Activated CD4-positive, alpha-beta memory T cell treated with anti-CD3 and anti-CD28 coated beads for 36 hours (primary cell): ENCODE data around the gene ENOX1. TPM values are rescaled to one million over a fixed set of nuclear protein-coding genes. Genes with fewer than 3 reads are reported as not detected.

Source experiments
- CTCF ChIA-PET: fragments of 350-600 bp; sonication (Branson Sonifier 250); formaldehyde crosslinking; loops from one replicate; lab custom pipeline; 2021; ENCODE audit warnings: antibody characterized with exemption, inconsistent platforms; lab: Charles Lee
- POLR2A ChIA-PET: fragments of 350-600 bp; sonication (Branson Sonifier 250); formaldehyde crosslinking; loops from one replicate; lab custom pipeline; 2021; ENCODE audit warnings: antibody characterized with exemption; lab: Charles Lee
- DNase-seq: peaks from one replicate; pipeline ENCODE4 v3.0.0-alpha.2; 2020
- H3K27ac Mint-ChIP-seq: one replicate; pipeline ENCODE4 v1.8.0; 2021; ENCODE audit warnings: mixed read lengths
- H3K27me3 Mint-ChIP-seq: one replicate; pipeline ENCODE4 v1.8.0; 2021; ENCODE audit warnings: mixed read lengths
- H3K36me3 Mint-ChIP-seq: one replicate; pipeline ENCODE4 v1.8.0; 2021; ENCODE audit warnings: mixed read lengths
- H3K4me1 Mint-ChIP-seq: one replicate; pipeline ENCODE4 v1.8.0; 2021; ENCODE audit warnings: low read depth, mixed read lengths
- H3K4me3 Mint-ChIP-seq: one replicate; pipeline ENCODE4 v1.8.0; 2021; ENCODE audit warnings: mild to moderate bottlenecking, mixed read lengths
- H3K9me3 Mint-ChIP-seq: one replicate; pipeline ENCODE4 v1.8.0; 2021; ENCODE audit warnings: mixed read lengths
- intact Hi-C: fragments of 100-400 bp; cut with micrococcal nuclease; formaldehyde crosslinking; loops from one replicate; pipeline ENCODE4 v1.15.1; 2023
- total RNA-seq, 2 experiments: library from RNA; stranded (reverse); gene quantifications; one replicate each; pipeline ENCODE4 v1.2.3, GENCODE V29; 2021

ENOX1 gene
- total RNA-seq, 2 experiments from 2014 or later, result 0.44 to 0.45 TPM

- Mint-ChIP-seq H3K27me3 (peaks cover 1% of the 10 kb centered on the region), H3K4me1 (no peaks in the 10 kb centered on the region), H3K27ac (no peak overlapping the region), H3K36me3 (no peaks in the 10 kb centered on the region), H3K9me3 (no peaks in the 10 kb centered on the region), H3K4me3 (no peak overlapping the region)
- ChIA-PET CTCF (no interaction called here), POLR2A (no interaction called here)
- intact Hi-C loops, result no loop called here
- no peak for DNase-seq
These were observed 519.7 kb downstream of the ENOX1 start for GRCh38 chr13:43266936-43267615.

DNA sequence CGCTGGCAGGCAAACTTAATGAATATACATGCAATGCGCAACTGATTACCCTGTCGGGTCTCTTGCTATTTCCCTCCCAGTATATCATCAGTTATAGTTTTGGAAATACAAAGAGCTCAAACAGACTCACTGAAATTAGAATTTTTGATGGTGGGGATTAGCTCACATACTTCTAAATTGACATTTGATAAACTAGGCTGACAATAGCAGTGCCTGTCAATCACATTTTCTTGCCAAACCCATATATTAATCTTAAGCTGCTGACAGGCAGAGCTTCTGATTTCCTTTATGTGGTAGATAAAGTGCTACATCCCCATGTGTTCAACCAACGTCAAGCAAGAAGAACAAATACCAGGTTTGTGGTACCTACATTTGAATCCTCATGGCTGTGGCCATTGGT is 521.7 kb downstream of the ENOX1 start:
- no peaks in the 10 kb centered on the region for H3K4me1 Mint-ChIP-seq
- no peak overlapping the region for H3K4me3 Mint-ChIP-seq
- no peaks in the 10 kb centered on the region for H3K9me3 Mint-ChIP-seq
- ChIA-PET CTCF (no interaction called here), POLR2A (no interaction called here)
- peaks cover 1% of the 10 kb centered on the region for H3K27me3 Mint-ChIP-seq
- intact Hi-C loops, result no loop called here
- H3K36me3 Mint-ChIP-seq, result no peaks in the 10 kb centered on the region
- no peak for DNase-seq
- H3K27ac Mint-ChIP-seq, result no peak overlapping the region

GRCh38 chr13:43264458-43264857 is 522.3 kb downstream of the ENOX1 start:
- Mint-ChIP-seq H3K9me3 (no peaks in the 10 kb centered on the region), H3K36me3 (no peaks in the 10 kb centered on the region), H3K27me3 (peaks cover 1% of the 10 kb centered on the region), H3K27ac (no peak overlapping the region), H3K4me3 (no peak overlapping the region), H3K4me1 (no peaks in the 10 kb centered on the region)
- CTCF ChIA-PET, result no interaction called here
- DNase-seq, result no peak
- intact Hi-C loops, result no loop called here
- POLR2A ChIA-PET, result no interaction called here

DNA sequence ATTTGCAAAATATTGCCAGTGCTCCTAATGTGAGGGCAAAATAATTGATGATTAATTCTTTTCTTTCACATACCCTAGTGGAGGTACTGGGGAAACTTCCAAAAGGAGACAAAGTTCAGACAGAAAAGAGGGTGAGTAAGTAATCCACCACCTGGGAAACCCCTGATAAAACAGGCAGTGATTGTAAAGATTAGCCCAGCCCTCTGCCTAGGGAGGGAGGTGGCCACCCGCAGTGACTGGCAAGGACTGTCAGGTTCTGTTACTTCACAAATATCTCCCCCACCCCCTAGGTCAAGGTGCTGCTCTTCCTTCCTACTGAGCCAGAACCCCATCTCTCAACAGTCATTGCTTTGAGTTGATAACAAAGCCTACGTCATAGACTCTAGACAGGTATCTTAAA is 523.7 kb downstream of the ENOX1 start:
- no peak for DNase-seq
- Mint-ChIP-seq H3K4me3 (no peak overlapping the region), H3K4me1 (no peaks in the 10 kb centered on the region), H3K27me3 (peaks cover 1% of the 10 kb centered on the region), H3K9me3 (no peaks in the 10 kb centered on the region), H3K36me3 (no peaks in the 10 kb centered on the region), H3K27ac (no peak overlapping the region)
- POLR2A ChIA-PET, result no interaction called here
- intact Hi-C loops, result no loop called here
- CTCF ChIA-PET, result no interaction called here

DNA sequence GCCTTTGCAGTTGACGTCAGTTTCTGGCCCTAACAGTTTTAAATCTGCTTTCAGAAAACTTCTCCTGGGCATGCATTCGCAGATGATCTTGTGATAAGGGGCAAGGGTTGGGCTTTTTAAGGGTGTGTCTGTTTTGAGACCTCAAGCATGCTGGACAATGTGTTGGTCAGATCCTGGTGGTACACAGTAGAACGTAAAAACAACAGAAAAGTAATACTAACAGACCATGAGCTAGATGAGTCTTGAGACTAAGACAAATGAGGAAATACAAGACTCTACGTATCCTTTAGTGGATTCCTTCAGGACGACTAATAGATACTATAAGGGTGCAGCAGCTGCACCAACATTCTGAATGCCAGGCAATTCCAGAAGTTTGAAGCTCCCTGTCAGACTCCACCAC is 525.8 kb downstream of the ENOX1 start:
- Mint-ChIP-seq H3K4me1 (no peaks in the 10 kb centered on the region), H3K27ac (no peak overlapping the region), H3K9me3 (no peaks in the 10 kb centered on the region), H3K36me3 (no peaks in the 10 kb centered on the region), H3K27me3 (peaks cover 3% of the 10 kb centered on the region), H3K4me3 (no peak overlapping the region)
- POLR2A ChIA-PET, result no interaction called here
- intact Hi-C loops, result no loop called here
- CTCF ChIA-PET, result no interaction called here
- no peak for DNase-seq

DNA sequence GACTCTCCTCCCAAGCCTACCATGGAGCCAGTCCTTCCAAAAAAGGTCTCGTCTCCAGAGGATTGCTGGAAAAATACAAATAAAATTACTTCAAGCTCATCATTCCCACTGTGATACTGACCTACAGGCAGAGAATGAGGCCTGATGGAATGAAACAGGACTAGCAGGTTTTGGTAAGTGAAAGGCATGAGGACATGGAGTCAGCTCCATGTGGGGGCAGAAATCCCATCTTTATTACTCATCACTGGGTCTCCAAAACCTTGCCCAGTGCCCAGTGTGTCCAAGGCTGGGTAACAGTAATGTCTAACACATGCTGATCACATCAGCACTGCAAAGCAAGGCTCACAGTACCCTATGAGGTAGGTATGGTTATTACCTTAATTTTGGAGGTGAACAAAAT is 528.0 kb downstream of the ENOX1 start:
- ChIA-PET POLR2A (no interaction called here), CTCF (no interaction called here)
- no peak for DNase-seq
- peaks cover 6% of the 10 kb centered on the region for H3K27me3 Mint-ChIP-seq
- no peaks in the 10 kb centered on the region for H3K4me1 Mint-ChIP-seq
- no peak overlapping the region for H3K4me3 Mint-ChIP-seq
- no peaks in the 10 kb centered on the region for H3K36me3 Mint-ChIP-seq
- intact Hi-C loops, result no loop called here
- H3K27ac Mint-ChIP-seq, result no peak overlapping the region
- H3K9me3 Mint-ChIP-seq, result no peaks in the 10 kb centered on the region

DNA sequence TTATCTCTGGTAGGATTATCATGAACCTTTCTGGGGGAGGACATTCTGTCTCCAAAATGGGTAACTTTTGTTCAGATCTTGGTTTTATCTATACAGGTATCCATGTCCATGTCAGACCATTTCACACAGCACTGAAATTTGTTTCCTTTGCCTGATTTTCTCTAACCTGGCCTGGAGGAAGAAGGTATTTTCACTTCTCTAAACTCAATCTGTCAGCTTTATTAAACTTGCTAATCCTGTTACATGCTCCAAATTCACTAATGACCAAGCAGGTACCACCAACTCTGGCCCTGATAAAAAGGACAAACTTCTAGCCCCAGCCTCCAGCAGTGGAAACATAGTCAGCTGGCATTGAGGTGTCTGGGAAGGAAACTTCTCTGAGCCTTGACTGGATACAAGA is 529.0 kb downstream of the ENOX1 start:
- no peak for DNase-seq
- Mint-ChIP-seq H3K4me1 (no peaks in the 10 kb centered on the region), H3K9me3 (no peaks in the 10 kb centered on the region), H3K36me3 (no peaks in the 10 kb centered on the region), H3K27ac (no peak overlapping the region), H3K4me3 (no peak overlapping the region), H3K27me3 (peaks cover 9% of the 10 kb centered on the region)
- ChIA-PET CTCF (no interaction called here), POLR2A (no interaction called here)
- intact Hi-C loops, result no loop called here

GRCh38 chr13:43251961-43252360 is 534.8 kb downstream of the ENOX1 start:
- no peaks in the 10 kb centered on the region for H3K36me3 Mint-ChIP-seq
- no peak overlapping the region for H3K27ac Mint-ChIP-seq
- no peak for DNase-seq
- H3K9me3 Mint-ChIP-seq, result no peaks in the 10 kb centered on the region
- CTCF ChIA-PET, result no interaction called here
- intact Hi-C loops, result no loop called here
- peaks cover 11% of the 10 kb centered on the region for H3K27me3 Mint-ChIP-seq
- POLR2A ChIA-PET, result no interaction called here
- no peaks in the 10 kb centered on the region for H3K4me1 Mint-ChIP-seq
- H3K4me3 Mint-ChIP-seq, result no peak overlapping the region

GRCh38 chr13:43246382-43246781 is 540.4 kb downstream of the ENOX1 start:
- CTCF ChIA-PET, result no interaction called here
- intact Hi-C loops, result no loop called here

GRCh38 chr13:43245374-43245964 is 541.3 kb downstream of the ENOX1 start:
- POLR2A ChIA-PET, result no interaction called here
- Mint-ChIP-seq H3K9me3 (no peaks in the 10 kb centered on the region), H3K27me3 (peaks cover 2% of the 10 kb centered on the region), H3K4me1 (no peaks in the 10 kb centered on the region), H3K4me3 (no peak overlapping the region), H3K36me3 (no peaks in the 10 kb centered on the region), H3K27ac (no peak overlapping the region)
- CTCF ChIA-PET, result no interaction called here
- intact Hi-C loops, result no loop called here
- no peak for DNase-seq

More at GRCh38 chr13:43246382-43246781, 540.4 kb downstream of the ENOX1 start:
- POLR2A ChIA-PET, result no interaction called here
- H3K27me3 Mint-ChIP-seq, result peaks cover 2% of the 10 kb centered on the region
- no peaks in the 10 kb centered on the region for H3K36me3 Mint-ChIP-seq
- H3K4me1 Mint-ChIP-seq, result no peaks in the 10 kb centered on the region
- no peak overlapping the region for H3K4me3 Mint-ChIP-seq
- DNase-seq, result no peak
- H3K9me3 Mint-ChIP-seq, result no peaks in the 10 kb centered on the region
- no peak overlapping the region for H3K27ac Mint-ChIP-seq

DNA sequence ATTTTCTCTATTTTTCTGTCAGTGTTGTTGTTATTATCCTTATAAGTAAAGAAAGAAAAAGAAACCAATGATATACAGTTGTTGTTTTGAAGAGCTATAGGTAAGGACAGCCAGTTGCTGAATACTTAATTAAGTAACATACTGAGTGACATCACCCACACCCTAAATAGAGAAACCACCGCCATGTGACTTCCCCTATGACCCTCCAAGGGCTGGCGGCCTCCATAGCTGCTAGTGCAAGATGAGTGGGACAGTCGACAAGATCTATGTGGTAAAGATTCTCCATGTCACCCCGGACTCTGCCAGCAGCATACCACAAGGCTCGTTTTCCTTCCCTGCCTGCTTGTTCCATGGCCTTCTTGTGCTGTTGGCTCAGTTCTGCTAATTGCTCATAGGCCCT is 542.3 kb downstream of the ENOX1 start:
- intact Hi-C loops, result no loop called here
- peaks cover 2% of the 10 kb centered on the region for H3K27me3 Mint-ChIP-seq
- H3K4me3 Mint-ChIP-seq, result no peak overlapping the region
- no peaks in the 10 kb centered on the region for H3K4me1 Mint-ChIP-seq
- no peak for DNase-seq
- no peak overlapping the region for H3K27ac Mint-ChIP-seq
- H3K9me3 Mint-ChIP-seq, result no peaks in the 10 kb centered on the region
- no peaks in the 10 kb centered on the region for H3K36me3 Mint-ChIP-seq
- ChIA-PET POLR2A (no interaction called here), CTCF (no interaction called here)

GRCh38 chr13:43243711-43244110 is 543.1 kb downstream of the ENOX1 start:
- Mint-ChIP-seq H3K27me3 (peaks cover 2% of the 10 kb centered on the region), H3K27ac (no peak overlapping the region), H3K4me1 (no peaks in the 10 kb centered on the region), H3K36me3 (no peaks in the 10 kb centered on the region), H3K9me3 (no peaks in the 10 kb centered on the region), H3K4me3 (no peak overlapping the region)
- no peak for DNase-seq
- intact Hi-C loops, result no loop called here
- ChIA-PET CTCF (no interaction called here), POLR2A (no interaction called here)

DNA sequence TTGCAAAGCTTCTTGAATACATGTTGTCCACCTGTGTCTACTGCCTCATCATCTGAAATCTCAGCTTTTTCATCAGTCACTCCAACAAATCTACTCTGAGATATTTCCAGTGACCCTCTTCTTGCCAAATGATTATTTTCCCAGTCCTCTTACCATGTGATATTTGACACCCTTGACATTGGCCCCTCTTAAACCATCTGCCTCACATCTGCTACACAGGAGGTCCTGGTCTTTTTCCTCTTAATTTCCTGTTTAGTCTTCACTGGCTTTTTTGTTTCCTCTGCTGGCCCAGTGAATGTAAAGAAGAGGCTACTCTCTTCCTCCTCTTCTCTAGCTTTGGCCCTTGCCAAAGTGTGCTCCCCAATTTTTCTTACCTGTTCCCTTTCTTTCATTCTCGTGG is 544.7 kb downstream of the ENOX1 start:
- ChIA-PET POLR2A (no interaction called here), CTCF (no interaction called here)
- no peak for DNase-seq
- Mint-ChIP-seq H3K36me3 (no peaks in the 10 kb centered on the region), H3K9me3 (no peaks in the 10 kb centered on the region), H3K27ac (no peak overlapping the region), H3K4me3 (no peak overlapping the region), H3K4me1 (no peaks in the 10 kb centered on the region), H3K27me3 (peaks cover 2% of the 10 kb centered on the region)
- intact Hi-C loops, result no loop called here
